Mammary epithelial cell (primary cell): ENCODE measurements around the gene CIAO3.

Experiments used
- EZH2 ChIP-seq: IDR thresholded peaks from 2 replicates; pipeline ENCODE4 v1.6.1; 2012; ENCODE audit warnings: low read length, inconsistent platforms, borderline replicate concordance
- TF ChIP-seq, protein P1 (sequence below), 2 donors: IDR thresholded peaks in 1 of 2; conservative IDR thresholded peaks in 1 of 2; 2 replicates each; pipeline ENCODE4 v1.5.1; 2011 to 2012; ENCODE audit warnings: inconsistent platforms in 2 of 2, low read length in 2 of 2, mild to moderate bottlenecking in 2 of 2, control low read depth in 1 of 2, low read depth in 1 of 2; ENCODE audit not compliant: insufficient read depth in 1 of 2; ENCODE audit errors: extremely low read depth in 1 of 2

DNA sequence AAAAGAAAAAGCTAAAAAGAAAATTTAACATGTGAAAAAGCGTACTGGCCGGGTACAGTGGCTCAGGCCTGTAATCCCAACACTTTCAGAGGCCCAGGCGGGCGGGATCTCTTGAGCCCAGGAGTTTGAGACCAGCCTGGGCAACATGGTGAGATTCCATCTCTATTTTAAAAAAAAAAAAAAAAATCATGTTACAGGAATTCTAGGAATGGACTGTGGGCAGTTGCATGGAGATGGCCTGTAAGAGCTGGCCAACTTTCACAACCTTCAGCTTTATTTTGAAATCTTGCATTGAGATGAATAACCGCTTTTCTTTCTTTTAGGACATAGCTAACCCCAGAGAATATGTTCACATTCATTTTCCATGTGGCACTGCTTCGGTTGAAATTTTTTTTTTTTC is 8.2 kb upstream of the CIAO3 start:
- TF ChIP-seq, protein P1, sequence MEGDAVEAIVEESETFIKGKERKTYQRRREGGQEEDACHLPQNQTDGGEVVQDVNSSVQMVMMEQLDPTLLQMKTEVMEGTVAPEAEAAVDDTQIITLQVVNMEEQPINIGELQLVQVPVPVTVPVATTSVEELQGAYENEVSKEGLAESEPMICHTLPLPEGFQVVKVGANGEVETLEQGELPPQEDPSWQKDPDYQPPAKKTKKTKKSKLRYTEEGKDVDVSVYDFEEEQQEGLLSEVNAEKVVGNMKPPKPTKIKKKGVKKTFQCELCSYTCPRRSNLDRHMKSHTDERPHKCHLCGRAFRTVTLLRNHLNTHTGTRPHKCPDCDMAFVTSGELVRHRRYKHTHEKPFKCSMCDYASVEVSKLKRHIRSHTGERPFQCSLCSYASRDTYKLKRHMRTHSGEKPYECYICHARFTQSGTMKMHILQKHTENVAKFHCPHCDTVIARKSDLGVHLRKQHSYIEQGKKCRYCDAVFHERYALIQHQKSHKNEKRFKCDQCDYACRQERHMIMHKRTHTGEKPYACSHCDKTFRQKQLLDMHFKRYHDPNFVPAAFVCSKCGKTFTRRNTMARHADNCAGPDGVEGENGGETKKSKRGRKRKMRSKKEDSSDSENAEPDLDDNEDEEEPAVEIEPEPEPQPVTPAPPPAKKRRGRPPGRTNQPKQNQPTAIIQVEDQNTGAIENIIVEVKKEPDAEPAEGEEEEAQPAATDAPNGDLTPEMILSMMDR (conservative IDR thresholded peaks at IDR 0.05 in 1 of 2, IDR thresholded peaks at IDR 0.05 in 1 of 2; ENCODE audit: extremely low read depth in 1 of 2, insufficient read depth in 1 of 2, low read depth in 1 of 2, low read length in 2 of 2) = no peak
- TF ChIP-seq EZH2 = no peak
